ENCODE results near the gene PRAMEF12.

DNA sequence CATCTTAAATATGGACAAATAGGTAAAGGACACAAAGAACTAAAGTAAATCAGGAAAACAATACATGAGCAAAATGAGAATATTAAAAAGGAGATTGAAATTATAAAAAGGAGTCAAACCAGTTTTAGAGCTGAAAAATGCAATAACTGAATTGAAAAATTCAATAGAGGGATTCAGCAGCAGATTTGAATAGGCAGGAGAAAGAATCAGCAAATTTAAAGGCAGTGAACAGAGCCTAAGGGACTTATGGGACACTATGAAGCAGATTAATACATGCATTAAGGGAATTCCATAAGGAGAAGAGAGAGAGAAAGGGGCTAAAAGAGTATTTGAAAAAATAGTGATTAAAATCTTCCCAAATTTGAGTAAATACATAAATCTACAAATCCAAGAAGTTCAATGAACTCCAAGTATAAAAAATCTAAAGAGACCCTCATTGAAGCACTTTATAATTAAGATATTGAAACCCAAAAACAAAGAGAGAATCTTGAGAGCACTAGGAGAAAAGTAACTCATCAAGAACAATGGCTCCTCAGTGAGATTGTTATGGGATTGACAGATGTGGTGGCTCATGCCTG lies 24.7 kb upstream of the PRAMEF12 start:
- TF ChIP-seq CTCF (IDR thresholded peaks at IDR 0.05) (no peak), POLR2AphosphoS5 (IDR thresholded peaks at IDR 0.05) (no peak)
